SIG-M5 (cell line): ENCODE data around the gene CTSG.
"Not testable (repeated sequence)": the region's sequence is repeated elsewhere in the genome, so short reads cannot be mapped to it uniquely, and the experiment has no call there.

ENCODE experiments used
- DNase-seq: peaks from one replicate; lab custom pipeline; 2025; lab: John Stamatoyannopoulos, UW

The CTSG gene, protein sequence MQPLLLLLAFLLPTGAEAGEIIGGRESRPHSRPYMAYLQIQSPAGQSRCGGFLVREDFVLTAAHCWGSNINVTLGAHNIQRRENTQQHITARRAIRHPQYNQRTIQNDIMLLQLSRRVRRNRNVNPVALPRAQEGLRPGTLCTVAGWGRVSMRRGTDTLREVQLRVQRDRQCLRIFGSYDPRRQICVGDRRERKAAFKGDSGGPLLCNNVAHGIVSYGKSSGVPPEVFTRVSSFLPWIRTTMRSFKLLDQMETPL

DNA sequence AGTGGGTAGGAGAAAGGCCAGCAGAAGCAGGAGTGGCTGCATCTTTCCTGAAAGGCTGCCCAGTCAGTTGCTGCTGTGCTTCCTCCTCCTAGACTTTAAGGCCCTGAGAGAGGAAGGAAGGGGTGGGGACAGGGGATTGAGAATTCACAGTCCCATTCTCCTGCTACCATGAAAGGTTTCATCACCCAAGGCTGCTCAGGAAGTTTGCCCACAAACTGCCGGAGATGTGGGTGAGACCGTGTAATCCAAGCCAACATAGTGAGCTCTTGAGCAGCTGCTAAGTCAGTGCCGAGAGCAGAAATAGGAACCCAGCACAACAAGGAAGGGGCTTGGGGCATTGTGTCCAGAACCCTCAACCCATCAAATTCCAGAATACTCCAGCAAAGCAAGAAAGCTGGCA, at the start of gene CTSG:
TSS of gene CTSG (minus strand) at position 69 of the 400 bp plus-strand sequence. CDS start at position 42, 27 bp downstream.
- DNase-seq = peak; percentile 63

DNA sequence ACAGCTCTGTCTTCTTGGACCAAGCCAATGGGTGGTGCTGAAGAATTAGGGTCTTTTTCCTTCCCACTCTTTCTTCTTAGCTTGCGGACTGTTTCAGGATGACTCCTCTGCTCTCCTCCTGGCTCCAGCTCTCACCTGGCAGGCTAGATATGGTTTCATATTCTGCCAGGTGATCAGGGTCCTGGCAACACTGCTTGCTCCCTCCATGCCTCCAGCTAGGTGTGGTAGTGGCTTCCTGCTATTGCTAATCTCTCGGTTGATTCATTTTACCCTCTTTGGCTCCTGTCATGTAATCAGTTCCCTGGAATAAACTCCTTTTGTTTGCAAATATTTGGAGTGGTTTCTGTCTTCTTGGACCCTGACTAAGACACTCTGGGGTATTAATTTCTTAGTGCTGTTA, 37.7 kb upstream of the CTSG start:
- DNase-seq = no peak

DNA sequence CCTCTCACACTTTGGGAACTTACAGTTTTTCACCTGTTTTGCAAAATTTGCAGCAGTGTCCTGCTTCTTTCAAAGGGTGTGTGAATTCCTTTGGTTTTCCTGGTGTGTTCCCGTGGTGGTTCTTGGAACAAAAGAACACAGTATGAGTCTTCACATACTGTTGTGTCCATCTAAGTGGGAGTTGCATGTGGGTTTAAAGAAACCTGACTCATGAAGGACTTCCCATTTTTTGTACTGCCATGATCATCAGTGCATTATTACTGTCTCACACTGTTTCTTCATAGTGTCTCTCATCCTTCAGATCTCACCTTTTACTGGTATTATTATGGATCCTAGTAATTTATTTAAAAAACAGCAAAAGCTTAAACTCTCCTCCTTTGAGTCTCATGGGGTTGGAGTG, 37.2 kb upstream of the CTSG start:
- DNase-seq = no peak

DNA sequence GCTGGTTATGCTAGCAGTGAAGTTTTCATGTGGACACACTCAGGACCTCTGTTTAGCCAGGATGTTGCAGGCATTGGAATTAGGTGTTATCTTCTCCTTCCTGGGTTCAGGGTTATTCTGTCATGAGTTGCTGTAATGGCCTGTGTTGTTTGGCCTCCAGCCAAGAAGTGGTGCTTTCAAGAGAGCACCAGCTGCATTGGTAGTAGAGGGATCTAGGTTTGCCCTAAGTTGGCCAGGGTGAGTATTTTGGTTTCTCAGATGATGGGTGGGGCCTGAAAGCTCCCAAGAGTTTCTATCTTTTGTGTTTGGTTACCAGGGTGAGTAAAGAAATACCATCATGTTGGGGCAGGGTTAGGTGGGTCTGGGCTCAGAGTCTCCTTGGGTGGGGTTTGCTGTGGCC, 36.1 kb upstream of the CTSG start:
- DNase-seq = no peak

DNA sequence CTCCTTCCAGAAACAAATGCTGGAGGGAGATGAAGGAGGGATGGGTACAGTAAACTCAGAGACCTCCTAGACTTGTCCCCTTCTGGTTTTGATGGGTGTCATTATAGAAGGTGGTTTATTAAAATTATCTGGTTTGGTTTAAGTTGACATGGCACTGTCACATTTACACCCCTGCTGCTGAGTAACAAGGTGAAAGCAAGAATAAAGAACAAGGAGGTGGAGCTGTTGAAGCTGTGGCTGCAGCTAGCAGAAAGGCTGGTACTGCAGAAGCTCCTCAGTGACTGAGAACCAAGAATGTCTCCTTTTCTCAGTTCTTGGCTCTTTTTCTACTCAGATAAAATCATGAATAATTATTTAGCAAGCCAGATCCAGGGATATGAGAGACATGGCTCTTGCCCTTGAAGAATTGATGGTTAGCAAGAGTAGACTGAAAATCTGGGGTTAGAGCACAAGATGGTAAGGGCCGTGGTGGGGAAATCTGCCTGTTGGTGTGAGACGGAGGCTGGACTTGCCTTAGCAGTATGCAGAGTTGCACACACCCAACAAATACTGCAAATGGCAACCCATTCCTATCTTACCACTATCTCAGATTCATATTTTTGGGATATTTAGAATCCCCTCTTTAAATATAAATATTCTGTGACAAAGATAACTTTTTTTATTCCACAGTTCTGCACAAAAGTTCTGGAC, 33.8 kb upstream of the CTSG start, which contains the start of gene GZMH:
TSS of gene GZMH (minus strand) at position 31 of the 690 bp plus-strand sequence. CDS start 72 bp downstream, outside the sequence.
- no peak for DNase-seq

DNA sequence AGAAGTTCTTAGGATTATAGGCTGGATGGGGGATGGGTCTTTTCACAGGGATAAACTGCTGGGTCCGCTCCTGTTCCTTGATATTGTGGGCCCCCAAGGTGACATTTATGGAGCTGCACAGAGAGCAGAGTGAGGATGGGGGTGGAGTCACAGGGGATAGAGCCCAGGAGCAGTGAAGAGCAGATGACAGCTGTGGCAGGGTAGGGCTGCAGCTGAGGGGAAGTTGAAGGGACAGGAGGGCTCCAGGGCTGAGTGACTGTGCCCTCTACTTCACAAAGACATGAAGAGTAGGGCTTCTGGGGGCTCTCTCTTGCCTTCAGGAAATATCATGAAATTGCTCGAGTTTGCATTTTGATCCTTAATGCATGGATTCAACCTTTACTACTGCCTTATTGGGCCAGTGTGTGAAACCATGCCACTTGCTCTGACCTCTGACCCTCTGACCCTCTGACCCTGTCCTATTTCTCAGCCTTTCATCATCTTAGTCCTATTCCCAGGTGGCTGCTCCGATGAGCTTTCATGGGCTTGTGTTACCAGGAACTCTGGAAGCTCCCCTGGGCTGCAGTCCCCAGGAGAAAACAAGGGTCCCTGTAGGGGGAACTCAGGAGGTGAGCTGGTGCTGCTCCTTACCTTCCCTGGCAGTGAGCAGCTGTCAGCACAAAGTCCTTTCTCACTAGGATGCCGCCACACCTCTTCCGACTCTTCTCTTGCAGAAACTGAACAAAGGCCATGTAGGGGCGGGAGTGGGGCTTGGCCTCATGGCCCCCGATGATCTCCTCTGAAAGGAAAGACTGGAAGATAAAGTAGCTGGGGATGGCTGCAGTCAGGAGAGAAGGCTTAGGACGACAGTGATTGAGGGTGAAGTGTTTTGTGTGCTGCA, 31.8 kb upstream of the CTSG start:
- DNase-seq = no peak

DNA sequence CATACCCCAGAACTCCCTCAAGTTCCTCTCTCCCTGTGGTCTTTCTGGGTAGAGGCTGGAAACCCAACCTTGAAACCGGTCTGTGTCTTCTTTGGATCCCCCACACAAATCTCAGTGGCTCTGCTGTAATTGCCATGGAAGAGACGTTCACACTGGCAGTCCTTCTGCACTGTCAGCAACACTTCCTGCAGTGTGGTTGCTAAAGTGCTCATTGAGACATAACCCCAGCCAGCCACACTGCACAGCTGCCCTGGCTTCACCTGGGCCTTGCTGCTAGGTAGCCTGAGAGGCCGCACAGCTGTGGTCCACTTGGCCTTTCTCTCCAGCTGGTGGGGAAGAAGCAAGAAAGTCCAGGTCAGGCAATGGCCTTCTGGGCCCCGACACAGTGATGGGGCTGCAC, 31.0 kb upstream of the CTSG start:
- DNase-seq = no peak

DNA sequence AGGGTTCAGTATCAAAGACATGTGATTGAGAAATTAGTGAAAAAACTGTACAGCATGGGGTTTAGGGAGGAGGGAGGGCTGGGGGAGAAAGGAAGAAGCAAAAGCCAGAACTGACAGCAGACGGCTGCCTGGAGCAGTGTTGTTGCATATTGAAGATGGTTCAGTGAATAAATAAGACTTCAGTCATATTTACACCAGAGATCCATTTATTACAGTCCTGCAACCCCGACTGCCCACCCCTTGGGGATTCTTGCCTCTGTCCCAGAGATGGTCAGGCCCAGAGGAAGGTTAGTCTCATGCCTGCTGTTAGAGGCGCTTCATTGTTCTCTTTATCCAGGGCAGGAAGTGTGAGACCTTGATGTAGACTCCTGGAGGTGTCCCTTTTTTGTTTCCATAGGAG, 30.2 kb upstream of the CTSG start:
- no peak for DNase-seq

DNA sequence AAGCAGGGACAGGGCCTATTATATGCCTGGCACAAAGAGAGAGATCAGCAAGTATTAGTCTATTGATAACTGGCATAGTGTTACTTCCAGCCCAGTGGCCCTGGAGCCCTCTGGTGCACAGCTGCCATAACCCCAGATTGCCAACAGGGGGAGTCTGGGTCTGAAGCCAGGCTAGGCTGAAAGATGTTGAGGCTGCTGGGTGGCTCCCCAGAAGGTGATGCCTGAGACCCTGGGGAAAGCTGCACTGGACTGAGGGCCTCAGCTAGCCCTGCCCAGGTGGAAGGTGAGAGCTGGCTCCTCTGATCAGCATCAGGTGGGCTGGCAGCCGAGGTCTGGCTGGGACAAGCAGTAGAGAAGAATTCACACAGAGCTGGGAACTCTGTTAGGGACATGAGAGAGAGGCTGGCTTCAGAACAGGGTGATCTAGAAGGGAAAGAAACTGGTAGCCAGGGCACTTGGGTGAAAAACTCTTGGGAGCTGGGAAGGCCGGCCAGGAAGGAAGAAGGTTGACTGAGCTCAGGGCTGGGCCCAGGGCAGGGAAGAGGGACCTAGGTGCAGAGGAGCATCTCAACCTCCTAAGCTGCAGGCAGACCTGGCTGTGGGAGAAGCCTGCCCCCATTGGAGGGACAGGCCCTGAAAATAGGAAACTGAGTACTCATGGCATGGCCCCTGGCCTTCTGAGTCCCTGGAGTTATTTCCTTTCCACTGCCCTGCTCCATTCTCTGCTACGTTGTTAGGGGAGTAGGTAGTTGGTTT, 29.6 kb upstream of the CTSG start:
- DNase-seq = no peak

DNA sequence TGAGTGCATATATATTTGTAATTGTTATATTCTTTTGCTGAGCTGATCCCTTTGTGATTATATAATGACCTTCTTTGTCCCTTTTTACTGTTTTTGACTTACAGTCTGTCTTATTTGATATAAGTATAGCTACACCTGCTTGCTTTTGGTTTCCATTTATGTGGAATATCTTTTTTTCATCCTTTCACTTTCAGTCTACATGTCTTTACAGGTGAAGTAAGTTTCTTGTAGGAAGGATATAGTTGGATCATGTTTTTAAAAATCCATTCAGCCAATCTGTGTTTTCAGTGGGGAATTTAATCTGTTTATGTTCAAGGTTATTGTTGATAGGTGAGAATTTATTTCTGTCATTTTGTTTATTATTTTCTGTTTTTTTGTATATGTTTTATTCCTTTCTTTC, 21.4 kb upstream of the CTSG start:
- DNase-seq = no peak

DNA sequence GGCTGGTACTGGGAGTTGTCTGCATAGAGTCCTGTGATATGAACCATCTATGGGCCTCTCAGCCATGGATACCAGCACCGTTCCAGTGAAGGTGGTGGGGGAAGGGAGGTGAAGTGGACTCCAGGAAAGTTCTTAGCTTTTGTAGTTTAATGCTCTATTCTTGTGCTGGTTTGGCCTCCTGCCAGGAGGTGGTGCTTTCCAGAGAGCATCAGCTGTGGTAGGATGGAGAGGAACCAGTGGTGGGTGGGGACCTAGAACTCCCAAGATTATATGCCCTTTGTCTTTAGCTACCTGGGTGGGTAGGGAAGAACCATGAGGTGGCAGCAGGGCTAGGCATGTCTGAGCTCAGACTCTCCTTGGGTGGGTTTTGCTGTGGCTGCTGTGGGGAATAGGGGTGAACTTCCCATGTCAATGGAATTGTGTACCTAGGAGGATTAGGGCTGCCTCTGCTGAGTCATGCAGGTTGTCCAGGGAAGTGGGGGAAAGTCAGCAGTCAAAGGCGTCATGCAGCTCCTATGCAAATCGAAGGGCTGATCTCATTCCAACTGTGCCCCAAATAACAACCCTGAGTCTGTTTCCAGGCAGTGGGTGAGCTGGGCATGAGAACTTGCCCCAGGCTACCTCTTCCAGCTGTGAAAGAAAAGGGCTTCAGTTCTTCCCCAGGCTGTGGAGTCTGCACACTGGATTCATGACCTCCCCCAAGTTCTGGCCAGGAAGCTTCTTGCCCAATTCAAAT, 19.2 kb upstream of the CTSG start:
- DNase-seq = no peak

DNA sequence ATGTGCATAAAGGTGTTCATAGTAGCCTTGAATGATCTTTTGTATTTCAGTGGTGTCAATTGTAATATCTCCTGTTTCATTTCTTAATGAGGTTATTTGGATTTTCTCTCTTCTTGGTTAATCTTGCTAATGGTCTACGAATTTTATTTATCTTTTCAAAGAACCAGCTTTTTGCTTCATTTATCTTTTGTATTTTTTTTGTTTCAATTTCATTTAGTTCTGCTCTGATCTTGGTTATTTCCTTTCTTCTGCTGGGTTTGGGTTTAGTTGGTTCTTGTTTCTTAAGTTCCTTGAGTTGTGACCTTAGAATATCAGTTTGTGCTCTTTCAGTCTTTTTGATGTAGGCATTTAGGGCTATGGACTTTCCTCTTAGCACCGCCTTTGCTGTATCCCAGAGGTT, 15.0 kb upstream of the CTSG start:
- DNase-seq = not testable (repeated sequence)

DNA sequence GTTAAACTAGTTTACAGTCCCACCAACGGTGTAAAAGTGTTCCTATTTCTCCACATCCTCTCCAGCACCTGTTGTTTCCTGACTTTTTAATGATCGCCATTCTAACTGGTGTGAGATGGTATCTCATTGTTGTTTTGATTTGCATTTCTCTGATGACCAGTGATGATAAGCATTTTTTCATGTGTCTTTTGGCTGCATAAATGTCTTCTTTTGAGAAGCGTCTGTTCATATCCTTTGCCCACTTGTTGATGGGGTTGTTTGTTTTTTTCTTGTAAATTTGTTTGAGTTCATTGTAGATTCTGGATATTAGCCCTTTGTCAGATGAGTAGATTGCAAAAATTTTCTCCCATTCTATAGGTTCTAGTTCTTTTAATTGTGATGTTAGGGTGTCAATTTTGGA, 8.4 kb upstream of the CTSG start:
- DNase-seq = not testable (repeated sequence)

DNA sequence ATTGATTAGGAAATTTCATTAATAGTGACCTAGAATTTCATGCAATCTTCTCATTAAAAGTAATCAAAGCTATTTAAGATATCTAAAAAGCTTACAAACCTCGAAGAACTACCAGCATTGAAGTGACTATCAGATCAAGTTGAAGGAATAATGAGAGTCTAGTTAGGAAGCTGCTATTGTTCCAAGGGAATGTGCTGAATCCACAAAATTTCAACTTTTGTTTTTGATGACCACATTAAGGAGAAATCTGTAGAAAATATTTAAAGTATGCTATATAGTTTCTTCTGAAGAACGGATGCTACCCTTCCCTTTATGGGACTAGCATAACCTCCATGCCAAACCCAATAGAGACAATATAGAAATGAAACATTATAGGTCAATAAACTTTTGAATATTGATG, 2.5 kb upstream of the CTSG start:
- DNase-seq = no peak

DNA sequence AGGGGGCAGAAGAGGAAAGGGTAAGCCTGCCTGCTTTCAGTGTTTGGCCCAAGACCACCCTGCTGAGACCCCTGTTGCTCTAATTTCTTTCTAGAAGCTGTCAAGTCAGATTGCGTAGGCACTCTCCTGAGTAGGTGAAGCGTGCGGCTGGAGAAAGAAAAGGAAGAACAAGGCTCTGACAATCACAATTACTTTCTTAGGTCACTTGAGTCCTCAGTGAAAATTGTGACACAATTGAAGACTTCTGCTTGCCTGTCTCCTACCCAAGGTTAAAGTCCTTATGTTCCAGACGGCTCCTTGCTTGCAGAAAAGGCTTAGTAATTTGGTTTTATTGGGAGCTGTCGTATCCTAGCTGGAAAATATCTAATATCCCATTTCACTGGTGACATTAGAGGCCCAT, 721 bp upstream of the CTSG start:
- no peak for DNase-seq

DNA sequence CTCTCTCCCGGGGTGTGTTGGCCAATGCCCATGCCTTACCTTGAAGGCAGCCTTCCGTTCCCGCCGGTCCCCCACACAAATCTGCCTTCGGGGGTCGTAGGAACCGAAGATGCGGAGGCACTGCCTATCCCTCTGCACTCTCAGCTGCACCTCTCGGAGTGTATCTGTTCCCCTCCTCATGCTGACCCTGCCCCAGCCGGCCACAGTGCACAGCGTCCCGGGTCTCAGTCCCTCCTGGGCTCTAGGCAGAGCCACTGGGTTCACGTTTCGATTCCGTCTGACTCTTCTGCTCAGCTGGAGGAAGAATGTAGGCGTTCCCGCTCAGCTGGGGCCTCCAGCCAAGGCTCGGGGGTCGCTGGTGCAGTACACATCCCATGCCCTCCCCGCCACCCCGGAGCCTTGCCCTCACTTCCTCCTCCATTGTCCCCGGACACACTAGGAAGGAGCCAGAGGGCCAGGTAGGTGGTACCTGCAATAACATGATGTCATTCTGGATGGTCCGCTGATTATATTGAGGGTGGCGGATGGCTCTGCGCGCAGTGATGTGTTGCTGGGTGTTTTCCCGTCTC, 1.8 kb downstream of the CTSG start:
- DNase-seq = no peak

DNA sequence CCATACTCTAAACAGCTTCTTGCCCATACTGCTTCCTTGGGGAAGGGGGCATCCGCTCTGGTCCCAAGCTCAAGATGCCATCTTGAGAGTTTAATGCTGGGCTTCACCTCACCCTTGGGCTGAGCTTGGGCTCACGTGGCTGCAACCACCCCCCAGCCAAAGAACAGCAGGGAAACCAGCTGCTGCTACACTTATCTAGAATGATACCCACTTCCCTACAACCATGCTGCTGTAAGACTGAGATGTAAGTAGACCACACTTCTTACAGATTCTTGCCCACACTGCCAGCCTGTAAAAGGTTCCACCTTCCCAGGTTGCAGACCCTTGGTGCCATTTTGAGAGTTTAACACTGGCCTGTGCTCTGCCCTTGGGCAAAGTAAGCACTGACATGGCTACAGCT, 9.7 kb downstream of the CTSG start:
- DNase-seq = no peak

DNA sequence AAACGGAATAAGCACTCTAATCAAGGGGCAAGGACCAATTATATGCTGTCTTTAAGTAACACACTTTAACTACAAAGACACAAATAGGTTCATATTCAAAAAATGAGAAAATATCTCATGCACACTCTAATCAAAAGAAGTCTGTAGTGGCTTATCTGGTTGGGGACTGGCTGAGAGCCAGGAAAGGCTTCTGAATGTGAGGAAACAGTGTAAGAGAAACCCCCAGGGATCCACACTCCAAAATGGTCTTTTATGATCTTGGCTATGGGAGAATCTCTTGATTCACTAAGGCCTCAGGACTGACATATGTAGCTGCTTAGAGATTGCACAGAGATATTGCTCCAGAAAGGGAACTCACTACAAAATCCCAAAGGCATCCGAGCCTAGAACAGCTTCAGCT, 10.3 kb downstream of the CTSG start:
- DNase-seq = no peak

DNA sequence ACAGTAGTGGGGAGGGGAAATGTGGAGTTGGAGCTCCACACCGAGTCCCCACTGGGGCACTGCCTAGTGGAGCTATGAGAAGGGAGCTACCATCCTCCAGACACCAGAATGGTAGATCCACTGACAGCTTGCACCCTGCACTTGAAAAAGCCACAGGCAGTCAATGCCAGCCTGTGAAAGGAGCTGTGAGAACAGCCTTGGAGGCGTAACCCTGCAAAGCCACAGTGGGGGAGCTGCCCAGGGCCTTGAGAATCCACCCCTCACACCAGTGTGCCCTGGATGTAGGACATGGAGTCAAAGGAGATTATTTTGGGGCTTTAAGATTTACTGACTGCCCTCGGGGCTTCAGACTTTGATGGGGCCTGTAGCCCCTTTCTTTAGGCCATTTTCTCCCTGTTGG, 12.5 kb downstream of the CTSG start:
- DNase-seq = no peak

DNA sequence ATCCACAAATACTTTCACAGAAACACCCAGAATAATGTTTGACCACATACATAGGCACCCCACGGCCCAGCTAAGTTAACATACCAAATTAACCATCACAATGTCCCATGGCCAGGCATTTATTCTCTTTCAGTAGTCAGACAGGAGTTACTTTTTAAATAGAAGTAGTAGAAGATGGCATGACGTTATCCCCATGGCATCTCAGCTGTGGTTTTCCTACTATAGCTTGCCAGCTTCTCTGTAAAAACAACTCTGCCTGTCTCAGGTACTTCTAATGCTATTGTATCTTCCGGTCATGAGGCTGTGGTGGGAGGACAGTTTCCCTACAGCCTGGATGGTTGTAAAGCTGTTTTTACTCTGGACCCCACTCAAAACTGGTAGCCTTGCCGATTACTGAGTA, 19.3 kb downstream of the CTSG start:
- DNase-seq = no peak

DNA sequence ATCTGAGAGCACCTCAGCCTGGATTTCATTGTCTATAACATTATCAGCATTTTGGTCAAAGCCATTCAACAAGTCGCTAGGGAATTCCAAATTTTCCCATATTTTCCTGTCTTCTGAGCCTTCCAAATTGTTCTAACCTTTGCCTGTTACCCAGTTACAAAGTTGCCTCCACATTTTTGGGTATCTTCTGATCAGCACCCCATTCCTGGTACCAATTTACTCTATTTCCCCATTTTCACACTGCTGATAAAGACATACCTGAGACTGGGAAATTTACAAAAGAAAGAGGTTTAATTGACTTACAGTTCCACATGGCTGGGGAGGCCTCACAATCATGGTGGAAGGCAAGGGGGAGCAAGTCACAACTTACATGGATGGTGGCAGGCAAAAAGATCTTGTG, 27.0 kb downstream of the CTSG start:
- not testable (repeated sequence) for DNase-seq
